ENCODE results near the gene GPR108. TPM values are rescaled to one million over a fixed set of nuclear protein-coding genes. Genes with fewer than 3 reads are reported as not detected.
A peak's percentile ranks its signal among the peaks of the same experiment; 100 is the strongest.

The GPR108 gene
- total and polyA plus RNA-seq, 2 of the 13 experiments (the other 11 are each of a cell fraction or from before 2014, with no cell fraction given), result 36.4 to 63.0 TPM

DNA sequence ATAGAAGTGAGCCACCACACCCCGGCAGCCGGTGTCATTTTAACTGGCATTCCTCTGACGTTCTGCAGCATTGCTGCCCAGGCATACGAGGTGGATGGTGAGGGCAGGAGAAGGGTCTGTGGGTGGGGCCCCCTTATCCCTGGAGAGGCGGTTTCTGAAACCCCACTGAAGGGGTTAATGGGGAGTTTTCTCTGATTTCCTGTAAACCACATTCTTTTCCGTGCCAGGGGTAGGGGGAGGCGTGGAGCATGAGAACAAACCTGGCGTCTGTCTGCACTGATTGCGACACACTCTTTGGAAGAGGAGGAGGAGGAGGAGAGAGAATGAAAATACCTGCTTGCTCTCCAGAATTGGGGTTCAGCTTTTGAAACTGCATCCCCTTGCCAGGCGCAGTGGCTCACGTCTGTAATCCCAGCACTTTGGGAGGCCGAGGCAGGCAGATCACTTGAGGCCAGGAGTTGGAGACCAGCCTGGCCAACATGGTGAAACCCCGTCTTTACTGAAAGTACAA, 14.2 kb downstream of the GPR108 start (continued):
- TF ChIP-seq, protein P1, sequence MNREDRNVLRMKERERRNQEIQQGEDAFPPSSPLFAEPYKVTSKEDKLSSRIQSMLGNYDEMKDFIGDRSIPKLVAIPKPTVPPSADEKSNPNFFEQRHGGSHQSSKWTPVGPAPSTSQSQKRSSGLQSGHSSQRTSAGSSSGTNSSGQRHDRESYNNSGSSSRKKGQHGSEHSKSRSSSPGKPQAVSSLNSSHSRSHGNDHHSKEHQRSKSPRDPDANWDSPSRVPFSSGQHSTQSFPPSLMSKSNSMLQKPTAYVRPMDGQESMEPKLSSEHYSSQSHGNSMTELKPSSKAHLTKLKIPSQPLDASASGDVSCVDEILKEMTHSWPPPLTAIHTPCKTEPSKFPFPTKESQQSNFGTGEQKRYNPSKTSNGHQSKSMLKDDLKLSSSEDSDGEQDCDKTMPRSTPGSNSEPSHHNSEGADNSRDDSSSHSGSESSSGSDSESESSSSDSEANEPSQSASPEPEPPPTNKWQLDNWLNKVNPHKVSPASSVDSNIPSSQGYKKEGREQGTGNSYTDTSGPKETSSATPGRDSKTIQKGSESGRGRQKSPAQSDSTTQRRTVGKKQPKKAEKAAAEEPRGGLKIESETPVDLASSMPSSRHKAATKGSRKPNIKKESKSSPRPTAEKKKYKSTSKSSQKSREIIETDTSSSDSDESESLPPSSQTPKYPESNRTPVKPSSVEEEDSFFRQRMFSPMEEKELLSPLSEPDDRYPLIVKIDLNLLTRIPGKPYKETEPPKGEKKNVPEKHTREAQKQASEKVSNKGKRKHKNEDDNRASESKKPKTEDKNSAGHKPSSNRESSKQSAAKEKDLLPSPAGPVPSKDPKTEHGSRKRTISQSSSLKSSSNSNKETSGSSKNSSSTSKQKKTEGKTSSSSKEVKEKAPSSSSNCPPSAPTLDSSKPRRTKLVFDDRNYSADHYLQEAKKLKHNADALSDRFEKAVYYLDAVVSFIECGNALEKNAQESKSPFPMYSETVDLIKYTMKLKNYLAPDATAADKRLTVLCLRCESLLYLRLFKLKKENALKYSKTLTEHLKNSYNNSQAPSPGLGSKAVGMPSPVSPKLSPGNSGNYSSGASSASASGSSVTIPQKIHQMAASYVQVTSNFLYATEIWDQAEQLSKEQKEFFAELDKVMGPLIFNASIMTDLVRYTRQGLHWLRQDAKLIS (CRISPR knock-in tag; IDR thresholded peaks at IDR 0.05), result no peak
- TF ChIP-seq KLF12 (CRISPR knock-in tag; IDR thresholded peaks at IDR 0.05; ENCODE audit: borderline replicate concordance), result no peak
- TF ChIP-seq ZNF160 (CRISPR knock-in tag; IDR thresholded peaks at IDR 0.05), result no peak
- TF ChIP-seq, protein P2, sequence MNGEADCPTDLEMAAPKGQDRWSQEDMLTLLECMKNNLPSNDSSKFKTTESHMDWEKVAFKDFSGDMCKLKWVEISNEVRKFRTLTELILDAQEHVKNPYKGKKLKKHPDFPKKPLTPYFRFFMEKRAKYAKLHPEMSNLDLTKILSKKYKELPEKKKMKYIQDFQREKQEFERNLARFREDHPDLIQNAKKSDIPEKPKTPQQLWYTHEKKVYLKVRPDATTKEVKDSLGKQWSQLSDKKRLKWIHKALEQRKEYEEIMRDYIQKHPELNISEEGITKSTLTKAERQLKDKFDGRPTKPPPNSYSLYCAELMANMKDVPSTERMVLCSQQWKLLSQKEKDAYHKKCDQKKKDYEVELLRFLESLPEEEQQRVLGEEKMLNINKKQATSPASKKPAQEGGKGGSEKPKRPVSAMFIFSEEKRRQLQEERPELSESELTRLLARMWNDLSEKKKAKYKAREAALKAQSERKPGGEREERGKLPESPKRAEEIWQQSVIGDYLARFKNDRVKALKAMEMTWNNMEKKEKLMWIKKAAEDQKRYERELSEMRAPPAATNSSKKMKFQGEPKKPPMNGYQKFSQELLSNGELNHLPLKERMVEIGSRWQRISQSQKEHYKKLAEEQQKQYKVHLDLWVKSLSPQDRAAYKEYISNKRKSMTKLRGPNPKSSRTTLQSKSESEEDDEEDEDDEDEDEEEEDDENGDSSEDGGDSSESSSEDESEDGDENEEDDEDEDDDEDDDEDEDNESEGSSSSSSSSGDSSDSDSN (CRISPR knock-in tag; IDR thresholded peaks at IDR 0.05), result peak; percentile 56; the same call in 1 of the 2 replicates
- no peak for TF ChIP-seq HNRNPH1 (optimal IDR thresholded peaks at IDR 0.05; ENCODE audit: low read depth, low read length)
- TF ChIP-seq, protein P3, sequence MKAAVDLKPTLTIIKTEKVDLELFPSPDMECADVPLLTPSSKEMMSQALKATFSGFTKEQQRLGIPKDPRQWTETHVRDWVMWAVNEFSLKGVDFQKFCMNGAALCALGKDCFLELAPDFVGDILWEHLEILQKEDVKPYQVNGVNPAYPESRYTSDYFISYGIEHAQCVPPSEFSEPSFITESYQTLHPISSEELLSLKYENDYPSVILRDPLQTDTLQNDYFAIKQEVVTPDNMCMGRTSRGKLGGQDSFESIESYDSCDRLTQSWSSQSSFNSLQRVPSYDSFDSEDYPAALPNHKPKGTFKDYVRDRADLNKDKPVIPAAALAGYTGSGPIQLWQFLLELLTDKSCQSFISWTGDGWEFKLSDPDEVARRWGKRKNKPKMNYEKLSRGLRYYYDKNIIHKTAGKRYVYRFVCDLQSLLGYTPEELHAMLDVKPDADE (CRISPR knock-in tag; IDR thresholded peaks at IDR 0.05), result no peak
- peak; percentile 84 for TF ChIP-seq ZNF350 (CRISPR knock-in tag; IDR thresholded peaks at IDR 0.05; ENCODE audit: borderline replicate concordance, low read depth)
- TF ChIP-seq NFE2 (CRISPR knock-in tag; IDR thresholded peaks at IDR 0.05), result no peak
- TF ChIP-seq, protein P4, sequence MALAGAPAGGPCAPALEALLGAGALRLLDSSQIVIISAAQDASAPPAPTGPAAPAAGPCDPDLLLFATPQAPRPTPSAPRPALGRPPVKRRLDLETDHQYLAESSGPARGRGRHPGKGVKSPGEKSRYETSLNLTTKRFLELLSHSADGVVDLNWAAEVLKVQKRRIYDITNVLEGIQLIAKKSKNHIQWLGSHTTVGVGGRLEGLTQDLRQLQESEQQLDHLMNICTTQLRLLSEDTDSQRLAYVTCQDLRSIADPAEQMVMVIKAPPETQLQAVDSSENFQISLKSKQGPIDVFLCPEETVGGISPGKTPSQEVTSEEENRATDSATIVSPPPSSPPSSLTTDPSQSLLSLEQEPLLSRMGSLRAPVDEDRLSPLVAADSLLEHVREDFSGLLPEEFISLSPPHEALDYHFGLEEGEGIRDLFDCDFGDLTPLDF (CRISPR knock-in tag; IDR thresholded peaks at IDR 0.05), result no peak
- TF ChIP-seq, protein P5, sequence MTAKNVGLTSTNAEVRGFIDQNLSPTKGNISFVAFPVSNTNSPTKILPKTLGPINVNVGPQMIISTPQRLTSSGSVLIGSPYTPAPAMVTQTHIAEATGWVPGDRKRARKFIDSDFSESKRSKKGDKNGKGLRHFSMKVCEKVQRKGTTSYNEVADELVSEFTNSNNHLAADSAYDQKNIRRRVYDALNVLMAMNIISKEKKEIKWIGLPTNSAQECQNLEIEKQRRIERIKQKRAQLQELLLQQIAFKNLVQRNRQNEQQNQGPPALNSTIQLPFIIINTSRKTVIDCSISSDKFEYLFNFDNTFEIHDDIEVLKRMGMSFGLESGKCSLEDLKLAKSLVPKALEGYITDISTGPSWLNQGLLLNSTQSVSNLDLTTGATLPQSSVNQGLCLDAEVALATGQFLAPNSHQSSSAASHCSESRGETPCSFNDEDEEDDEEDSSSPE (CRISPR knock-in tag; IDR thresholded peaks at IDR 0.05), result peak; percentile 37; the same call in 1 of the 2 replicates
- TF ChIP-seq ZIK1 (CRISPR knock-in tag; IDR thresholded peaks at IDR 0.05; ENCODE audit: borderline replicate concordance, low read depth), result no peak
- no peak for TF ChIP-seq CBX2 (IDR thresholded peaks at IDR 0.05; ENCODE audit: low read depth, low read length)
- no peak for TF ChIP-seq CBX2 (CRISPR knock-in tag; IDR thresholded peaks at IDR 0.05; ENCODE audit: low read depth)
- peak; percentile 67 for TF ChIP-seq RFXAP (CRISPR knock-in tag; IDR thresholded peaks at IDR 0.05; ENCODE audit: borderline replicate concordance)
- TF ChIP-seq ZNF333 (CRISPR knock-in tag; IDR thresholded peaks at IDR 0.05; ENCODE audit: borderline replicate concordance), result no peak
- TF ChIP-seq, protein P6, sequence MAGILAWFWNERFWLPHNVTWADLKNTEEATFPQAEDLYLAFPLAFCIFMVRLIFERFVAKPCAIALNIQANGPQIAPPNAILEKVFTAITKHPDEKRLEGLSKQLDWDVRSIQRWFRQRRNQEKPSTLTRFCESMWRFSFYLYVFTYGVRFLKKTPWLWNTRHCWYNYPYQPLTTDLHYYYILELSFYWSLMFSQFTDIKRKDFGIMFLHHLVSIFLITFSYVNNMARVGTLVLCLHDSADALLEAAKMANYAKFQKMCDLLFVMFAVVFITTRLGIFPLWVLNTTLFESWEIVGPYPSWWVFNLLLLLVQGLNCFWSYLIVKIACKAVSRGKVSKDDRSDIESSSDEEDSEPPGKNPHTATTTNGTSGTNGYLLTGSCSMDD (CRISPR knock-in tag; IDR thresholded peaks at IDR 0.05), result no peak
- no peak for TF ChIP-seq ZNF138 (CRISPR knock-in tag; IDR thresholded peaks at IDR 0.05; ENCODE audit: low read depth)
- peak; percentile 67; the same call in 1 of the 2 replicates for TF ChIP-seq CBX5 (CRISPR knock-in tag; IDR thresholded peaks at IDR 0.05; ENCODE audit: borderline replicate concordance)
- no peak for TF ChIP-seq ZBTB42 (CRISPR knock-in tag; IDR thresholded peaks at IDR 0.05)
- TF ChIP-seq ZNF12 (CRISPR knock-in tag; IDR thresholded peaks at IDR 0.05), result no peak
